HCT116 (cell line): ENCODE measurements around the gene CERS6.

Experiments
- CBX3 ChIP-seq: IDR thresholded peaks from 2 replicates; pipeline ENCODE4 v1.6.1; 2012; ENCODE audit warnings: low read depth
- EGR1 ChIP-seq: IDR thresholded peaks from 2 replicates; pipeline ENCODE4 v1.6.1; 2012; ENCODE audit warnings: low read depth
- EZH2 ChIP-seq: fragments of 200-600 bp; sonication (generic); IDR thresholded peaks from 2 replicates; pipeline ENCODE4 v1.6.1; 2017; ENCODE audit warnings: antibody characterized with exemption, mixed run types
- EZH2phosphoT487 ChIP-seq: fragments of 200-600 bp; IDR thresholded peaks from 2 replicates; pipeline ENCODE4 v1.6.1; 2018; ENCODE audit warnings: antibody characterized with exemption, borderline replicate concordance
- JUND ChIP-seq: IDR thresholded peaks from 2 replicates; pipeline ENCODE4 v1.6.1; 2012
- MAX ChIP-seq: IDR thresholded peaks from 2 replicates; pipeline ENCODE4 v1.6.1; 2012
- POLR2A ChIP-seq: IDR thresholded peaks from 2 replicates; pipeline ENCODE4 v1.7.0; 2011; ENCODE audit warnings: borderline replicate concordance; ENCODE audit not compliant: insufficient read depth, insufficient read length; ENCODE audit errors: extremely low read depth
- POLR2AphosphoS5 ChIP-seq: IDR thresholded peaks from 2 replicates; pipeline ENCODE4 v1.6.1; 2011; ENCODE audit warnings: mild to moderate bottlenecking, low read depth, low read length, moderate library complexity
- REST ChIP-seq: IDR thresholded peaks from 2 replicates; pipeline ENCODE4 v1.6.1; 2012; ENCODE audit warnings: low read depth
- SIN3A ChIP-seq: IDR thresholded peaks from 2 replicates; pipeline ENCODE4 v1.6.1; 2012; ENCODE audit warnings: low read depth
- TF ChIP-seq, protein P1 (sequence below), 3 experiments: fragments of 200-600 bp in 1 of 3; sonication (generic) in 1 of 3; IDR thresholded peaks in 2 of 3; conservative IDR thresholded peaks in 1 of 3; 2 replicates each; pipeline ENCODE4 v1.5.1; 2012 to 2017; ENCODE audit warnings: low read depth in 2 of 3, low read length in 2 of 3, antibody characterized with exemption in 1 of 3, borderline replicate concordance in 1 of 3, control low read depth in 1 of 3, mild to moderate bottlenecking in 1 of 3, mixed read lengths in 1 of 3, mixed run types in 1 of 3, moderate library complexity in 1 of 3; ENCODE audit not compliant: insufficient read depth in 1 of 3
- TF ChIP-seq, protein P2 (sequence below): IDR thresholded peaks from 2 replicates; pipeline ENCODE4 v1.6.1; 2011; ENCODE audit warnings: mild to moderate bottlenecking, low read length, moderate library complexity; ENCODE audit not compliant: insufficient replicate concordance; ENCODE audit errors: extremely low read depth

DNA sequence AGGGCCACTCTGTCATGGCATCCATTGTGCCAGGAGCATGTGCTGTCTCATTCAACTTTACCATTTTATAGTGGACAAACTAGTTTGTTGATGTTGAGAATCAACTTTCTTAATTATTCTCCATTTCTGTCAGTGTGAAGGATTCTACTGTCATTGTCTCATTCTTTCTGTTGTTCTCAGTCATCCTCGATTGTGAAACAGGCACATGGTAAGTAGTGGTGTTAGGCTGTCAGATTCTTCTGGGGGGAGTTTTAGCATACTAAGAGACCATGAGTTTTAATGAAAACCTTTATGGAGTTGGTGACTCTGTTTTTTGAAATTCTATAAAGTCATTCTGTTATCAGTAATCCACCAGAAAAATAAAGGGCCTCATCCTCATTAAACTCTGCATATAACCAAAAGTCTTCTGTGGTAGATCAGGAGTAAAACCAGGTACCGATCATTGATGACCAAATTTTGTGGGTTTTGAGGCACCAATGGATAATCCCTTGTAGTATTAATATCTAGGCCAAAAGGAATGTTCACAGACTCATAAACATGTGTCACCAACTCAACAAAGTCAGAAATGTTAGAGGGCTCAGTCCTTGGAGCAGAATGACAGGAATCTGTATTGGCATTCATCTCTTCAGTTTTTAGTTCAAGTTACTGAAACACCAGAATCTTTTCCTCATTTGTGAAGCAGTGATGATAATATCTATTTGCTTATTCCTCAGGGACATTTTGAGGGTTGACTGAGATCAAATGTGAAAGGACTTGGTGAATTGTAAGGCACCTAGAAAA lies 73.2 kb downstream of the CERS6 start:
- TF ChIP-seq EZH2phosphoT487 (no peak), POLR2A (no peak), POLR2AphosphoS5 (no peak), MAX (no peak), CBX3 (no peak), SIN3A (no peak), JUND (no peak), EGR1 (no peak), REST (no peak), EZH2 (no peak)
- TF ChIP-seq, protein P1, sequence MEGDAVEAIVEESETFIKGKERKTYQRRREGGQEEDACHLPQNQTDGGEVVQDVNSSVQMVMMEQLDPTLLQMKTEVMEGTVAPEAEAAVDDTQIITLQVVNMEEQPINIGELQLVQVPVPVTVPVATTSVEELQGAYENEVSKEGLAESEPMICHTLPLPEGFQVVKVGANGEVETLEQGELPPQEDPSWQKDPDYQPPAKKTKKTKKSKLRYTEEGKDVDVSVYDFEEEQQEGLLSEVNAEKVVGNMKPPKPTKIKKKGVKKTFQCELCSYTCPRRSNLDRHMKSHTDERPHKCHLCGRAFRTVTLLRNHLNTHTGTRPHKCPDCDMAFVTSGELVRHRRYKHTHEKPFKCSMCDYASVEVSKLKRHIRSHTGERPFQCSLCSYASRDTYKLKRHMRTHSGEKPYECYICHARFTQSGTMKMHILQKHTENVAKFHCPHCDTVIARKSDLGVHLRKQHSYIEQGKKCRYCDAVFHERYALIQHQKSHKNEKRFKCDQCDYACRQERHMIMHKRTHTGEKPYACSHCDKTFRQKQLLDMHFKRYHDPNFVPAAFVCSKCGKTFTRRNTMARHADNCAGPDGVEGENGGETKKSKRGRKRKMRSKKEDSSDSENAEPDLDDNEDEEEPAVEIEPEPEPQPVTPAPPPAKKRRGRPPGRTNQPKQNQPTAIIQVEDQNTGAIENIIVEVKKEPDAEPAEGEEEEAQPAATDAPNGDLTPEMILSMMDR (IDR thresholded peaks at IDR 0.05 in 2 of 3, conservative IDR thresholded peaks at IDR 0.05 in 1 of 3; ENCODE audit: borderline replicate concordance in 1 of 3, insufficient read depth in 1 of 3, low read depth in 2 of 3, low read length in 2 of 3), result no peak
- TF ChIP-seq, protein P2, sequence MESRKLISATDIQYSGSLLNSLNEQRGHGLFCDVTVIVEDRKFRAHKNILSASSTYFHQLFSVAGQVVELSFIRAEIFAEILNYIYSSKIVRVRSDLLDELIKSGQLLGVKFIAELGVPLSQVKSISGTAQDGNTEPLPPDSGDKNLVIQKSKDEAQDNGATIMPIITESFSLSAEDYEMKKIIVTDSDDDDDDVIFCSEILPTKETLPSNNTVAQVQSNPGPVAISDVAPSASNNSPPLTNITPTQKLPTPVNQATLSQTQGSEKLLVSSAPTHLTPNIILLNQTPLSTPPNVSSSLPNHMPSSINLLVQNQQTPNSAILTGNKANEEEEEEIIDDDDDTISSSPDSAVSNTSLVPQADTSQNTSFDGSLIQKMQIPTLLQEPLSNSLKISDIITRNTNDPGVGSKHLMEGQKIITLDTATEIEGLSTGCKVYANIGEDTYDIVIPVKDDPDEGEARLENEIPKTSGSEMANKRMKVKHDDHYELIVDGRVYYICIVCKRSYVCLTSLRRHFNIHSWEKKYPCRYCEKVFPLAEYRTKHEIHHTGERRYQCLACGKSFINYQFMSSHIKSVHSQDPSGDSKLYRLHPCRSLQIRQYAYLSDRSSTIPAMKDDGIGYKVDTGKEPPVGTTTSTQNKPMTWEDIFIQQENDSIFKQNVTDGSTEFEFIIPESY, result no peak
